H1 (cell line): ENCODE measurements around the gene MAN1C1. TPM values are rescaled to one million over a fixed set of nuclear protein-coding genes. Genes with fewer than 3 reads are reported as not detected.

Experiments used
- CTCF ChIA-PET: fragments of 300-600 bp; sonication (Branson Sonifier 250); formaldehyde crosslinking; loops from one replicate; lab custom pipeline; 2021; ENCODE audit not compliant: partially characterized antibody; lab: Charles Lee
- POLR2A ChIA-PET: fragments of 300-600 bp; sonication (Branson Sonifier 250); formaldehyde crosslinking; loops from one replicate; lab custom pipeline; 2021; ENCODE audit warnings: inconsistent platforms; ENCODE audit not compliant: partially characterized antibody; lab: Charles Lee
- DNase-seq, 2 experiments: peaks; one replicate each; pipeline versions ENCODE4 v3.0.0 to v3.0.0-alpha.2; 2010 to 2022; ENCODE audit warnings: low spot score in 2 of 2, low read depth in 1 of 2, mixed read lengths in 1 of 2
- FAIRE-seq: peaks from 2 replicates; lab custom pipeline; 2011; peaks lifted over from hg19 to GRCh38; lab: Jason Lieb, UNC
- H2AFZ ChIP-seq: 2 replicates; pipeline ENCODE4 v1.8.1; 2012; ENCODE audit warnings: low read length, inconsistent platforms
- H2AK5ac ChIP-seq: 2 replicates; pipeline ENCODE4 v1.6.1; 2013; ENCODE audit warnings: low read depth, low read length
- H2BK120ac ChIP-seq: replicated peaks from 2 replicates; pipeline ENCODE3; 2013; ENCODE audit warnings: low read depth, low read length, inconsistent platforms
- H2BK12ac ChIP-seq: 2 replicates; pipeline ENCODE4 v1.6.1; 2013; ENCODE audit warnings: low read depth, low read length
- H2BK15ac ChIP-seq: 2 replicates; pipeline ENCODE4 v1.6.1; 2013; ENCODE audit warnings: low read length
- H2BK20ac ChIP-seq: 2 replicates; pipeline ENCODE4 v1.6.1; 2013; ENCODE audit warnings: low read length
- H2BK5ac ChIP-seq: 2 replicates; pipeline ENCODE4 v1.6.1; 2013; ENCODE audit warnings: low read depth, low read length
- H3K14ac ChIP-seq: 2 replicates; pipeline ENCODE4 v1.6.1; 2013; ENCODE audit warnings: inconsistent platforms; ENCODE audit not compliant: insufficient read length
- H3K18ac ChIP-seq: 2 replicates; pipeline ENCODE4 v1.6.1; 2013; ENCODE audit warnings: low read length; ENCODE audit errors: extremely low read depth
- H3K23ac ChIP-seq: 2 replicates; pipeline ENCODE4 v1.6.1; 2013; ENCODE audit warnings: inconsistent platforms; ENCODE audit not compliant: insufficient read length
- H3K23me2 ChIP-seq: 2 replicates; pipeline ENCODE4 v1.6.1; 2013; ENCODE audit warnings: low read depth, low read length
- H3K27ac ChIP-seq: 2 replicates; pipeline ENCODE4 v1.6.1; 2011; ENCODE audit warnings: low read depth, low read length, inconsistent platforms
- H3K27me3 ChIP-seq, 4 experiments: replicated peaks in 1 of 4; 1 replicate in 1 of 4; 2 replicates in 3 of 4; pipeline versions ENCODE4 v1.6.1 to v1.8.1; 2011 to 2013; ENCODE audit warnings: low read length in 3 of 4, mild to moderate bottlenecking in 3 of 4, inconsistent platforms in 2 of 4, mixed read lengths in 2 of 4, moderate library complexity in 1 of 4; ENCODE audit not compliant: control insufficient read depth in 3 of 4, insufficient read depth in 3 of 4; ENCODE audit errors: extremely low read depth in 1 of 4
- H3K36me3 ChIP-seq, 4 experiments: 2 replicates each; pipeline versions ENCODE4 v1.6.1 to v1.8.1; 2011 to 2013; ENCODE audit warnings: mild to moderate bottlenecking in 4 of 4, low read length in 3 of 4, moderate library complexity in 2 of 4, control low read depth in 1 of 4, inconsistent platforms in 1 of 4; ENCODE audit not compliant: insufficient read depth in 4 of 4, control insufficient read depth in 2 of 4
- H3K4ac ChIP-seq: replicated peaks from 2 replicates; pipeline ENCODE3; 2013; ENCODE audit warnings: low read length, low read depth, mixed read lengths, inconsistent platforms; ENCODE audit not compliant: insufficient read length
- H3K4me1 ChIP-seq, 4 experiments: replicated peaks in 1 of 4; 1 replicate in 1 of 4; 2 replicates in 3 of 4; pipeline versions ENCODE4 v1.6.1 to v1.8.1; 2011 to 2013; ENCODE audit warnings: low read length in 3 of 4, inconsistent platforms in 2 of 4, mixed read lengths in 1 of 4; ENCODE audit not compliant: insufficient read depth in 4 of 4, control insufficient read depth in 3 of 4
- H3K4me2 ChIP-seq, 2 experiments: 2 replicates each; pipeline versions ENCODE4 v1.6.1 to v1.8.1; 2011 to 2013; ENCODE audit warnings: low read depth in 2 of 2, low read length in 2 of 2, control low read depth in 1 of 2, inconsistent platforms in 1 of 2, mild to moderate bottlenecking in 1 of 2; ENCODE audit not compliant: insufficient read depth in 1 of 2
- H3K4me3 ChIP-seq, 4 experiments: fragments of 200-600, 300-600 bp in 1 of 4; sonication (generic), shearing (Covaris generic), sonication (Bioruptor Twin) in 1 of 4; 2 replicates each; pipeline versions ENCODE4 v1.5.1 to v1.8.1; 2011 to 2016; ENCODE audit warnings: low read length in 4 of 4, low read depth in 3 of 4, control low read depth in 2 of 4, inconsistent platforms in 2 of 4, mild to moderate bottlenecking in 2 of 4, mixed read lengths in 1 of 4, moderate library complexity in 1 of 4; ENCODE audit not compliant: insufficient read depth in 2 of 4; ENCODE audit errors: extremely low read depth in 1 of 4
- H3K56ac ChIP-seq: replicated peaks from 2 replicates; pipeline ENCODE3; 2013; ENCODE audit warnings: low read depth, mild to moderate bottlenecking, mixed read lengths, low read length, inconsistent platforms; ENCODE audit not compliant: insufficient read length
- H3K79me1 ChIP-seq: 2 replicates; pipeline ENCODE4 v1.6.1; 2013; ENCODE audit warnings: low read depth, low read length, control low read depth
- H3K79me2 ChIP-seq, 2 experiments: 2 replicates each; pipeline versions ENCODE4 v1.6.1 to v1.8.1; 2012 to 2013; ENCODE audit warnings: low read length in 2 of 2, mild to moderate bottlenecking in 2 of 2, inconsistent platforms in 1 of 2; ENCODE audit not compliant: insufficient read depth in 2 of 2, control insufficient read depth in 1 of 2
- H3K9ac ChIP-seq, 4 experiments: replicated peaks in 1 of 4; 1 replicate in 1 of 4; 2 replicates in 3 of 4; pipeline versions ENCODE4 v1.6.1 to v1.8.1; 2011 to 2013; ENCODE audit warnings: low read depth in 3 of 4, low read length in 3 of 4, control low read depth in 2 of 4, mild to moderate bottlenecking in 2 of 4, moderate library complexity in 2 of 4, inconsistent platforms in 1 of 4; ENCODE audit errors: extremely low read depth in 1 of 4
- H3K9me3 ChIP-seq, 2 experiments: 2 replicates each; pipeline versions ENCODE4 v1.6.1 to v1.8.1; 2012 to 2013; ENCODE audit warnings: mild to moderate bottlenecking in 2 of 2, moderate library complexity in 2 of 2, control low read depth in 1 of 2, inconsistent platforms in 1 of 2, low read depth in 1 of 2, low read length in 1 of 2, mixed read lengths in 1 of 2; ENCODE audit not compliant: insufficient read depth in 2 of 2
- H4K20me1 ChIP-seq, 2 experiments: replicated peaks in 1 of 2; 2 replicates each; pipeline versions ENCODE3 to v1.8.1; 2011 to 2013; ENCODE audit warnings: inconsistent platforms in 2 of 2, low read length in 2 of 2, mild to moderate bottlenecking in 1 of 2; ENCODE audit not compliant: insufficient read depth in 2 of 2, control insufficient read depth in 1 of 2
- H4K5ac ChIP-seq: 2 replicates; pipeline ENCODE4 v1.6.1; 2013; ENCODE audit warnings: low read length, low read depth, mixed read lengths, inconsistent platforms; ENCODE audit not compliant: insufficient read length
- H4K8ac ChIP-seq: 2 replicates; pipeline ENCODE4 v1.8.0; 2013; ENCODE audit warnings: mild to moderate bottlenecking, moderate library complexity, low read length, inconsistent platforms; ENCODE audit not compliant: insufficient read depth; ENCODE audit errors: extremely low read depth
- H4K91ac ChIP-seq: replicated peaks from 2 replicates; pipeline ENCODE3; 2013; ENCODE audit warnings: low read length, mixed read lengths, inconsistent platforms; ENCODE audit not compliant: insufficient read length
- CHD2 ChIP-seq: IDR thresholded peaks from 2 replicates; pipeline ENCODE4 v1.6.1; 2012; ENCODE audit warnings: low read length, improper control_type of control experiment
- CTBP2 ChIP-seq: IDR thresholded peaks from 2 replicates; pipeline ENCODE4 v1.7.0; 2011; ENCODE audit warnings: borderline replicate concordance, mild to moderate bottlenecking, moderate library complexity, mixed read lengths, low read length; ENCODE audit not compliant: insufficient read depth, insufficient read length
- EGR1 ChIP-seq: IDR thresholded peaks from 2 replicates; pipeline ENCODE4 v1.6.1; 2011; ENCODE audit warnings: low read depth, low read length, borderline replicate concordance
- EP300 ChIP-seq, 2 experiments: IDR thresholded peaks; 1 replicate in 1 of 2; 2 replicates in 1 of 2; pipeline ENCODE4 v1.6.1; 2011 to 2012; ENCODE audit warnings: low read depth in 2 of 2, low read length in 2 of 2, mild to moderate bottlenecking in 2 of 2, borderline replicate concordance in 1 of 2, inconsistent platforms in 1 of 2, moderate library complexity in 1 of 2
- NANOG ChIP-seq: IDR thresholded peaks from 2 replicates; pipeline ENCODE4 v1.6.1; 2011; ENCODE audit warnings: low read length, low read depth, mild to moderate bottlenecking, inconsistent platforms; ENCODE audit not compliant: insufficient read depth, poor library complexity, severe bottlenecking
- PHF8 ChIP-seq: fragments of 200-600 bp; sonication (generic); conservative IDR thresholded peaks from 2 replicates; pipeline ENCODE4 v1.7.1; 2012; ENCODE audit warnings: low read depth, mild to moderate bottlenecking, inconsistent platforms, low read length, moderate library complexity
- POU5F1 ChIP-seq: IDR thresholded peaks from 2 replicates; pipeline ENCODE4 v1.6.1; 2011; ENCODE audit warnings: low read depth, mild to moderate bottlenecking, low read length, moderate library complexity
- RAD21 ChIP-seq, 2 experiments: IDR thresholded peaks in 1 of 2; conservative IDR thresholded peaks in 1 of 2; 2 replicates each; pipeline ENCODE4 v1.6.1; 2011; ENCODE audit warnings: low read depth in 2 of 2, low read length in 2 of 2, improper control_type of control experiment in 1 of 2, inconsistent platforms in 1 of 2, mild to moderate bottlenecking in 1 of 2, moderate library complexity in 1 of 2
- SIN3A ChIP-seq, 2 experiments: IDR thresholded peaks in 1 of 2; conservative IDR thresholded peaks in 1 of 2; 2 replicates each; pipeline ENCODE4 v1.6.1; 2011 to 2012; ENCODE audit warnings: low read length in 2 of 2, improper control_type of control experiment in 1 of 2, low read depth in 1 of 2, mild to moderate bottlenecking in 1 of 2
- SP1 ChIP-seq: IDR thresholded peaks from 2 replicates; pipeline ENCODE4 v1.6.1; 2011; ENCODE audit warnings: low read depth, low read length
- SRF ChIP-seq: IDR thresholded peaks from 2 replicates; pipeline ENCODE4 v1.6.1; 2011; ENCODE audit warnings: mild to moderate bottlenecking, low read depth, low read length, moderate library complexity
- TAF7 ChIP-seq: optimal IDR thresholded peaks from 2 replicates; pipeline ENCODE3; 2011; ENCODE audit warnings: low read depth, mild to moderate bottlenecking, inconsistent platforms, low read length, moderate library complexity, borderline replicate concordance
- ZNF274 ChIP-seq: IDR thresholded peaks from 2 replicates; pipeline ENCODE4 v1.7.0; 2012; ENCODE audit warnings: low read length, borderline replicate concordance; ENCODE audit errors: extremely low read depth
- WGBS, 2 experiments: shearing (Covaris generic) in 1 of 2; methylation state at CpG; one replicate each; pipeline versions ENCODE4 v1.1.6 to v1.1.7; 2013 to 2015; ENCODE audit warnings: low lambda C conversion rate in 2 of 2, mixed read lengths in 2 of 2, inconsistent platforms in 1 of 2, low coverage in 1 of 2, missing lambda C conversion rate in 1 of 2; ENCODE audit not compliant: insufficient replicate concordance in 2 of 2, insufficient coverage in 1 of 2, insufficient read length in 1 of 2; ENCODE audit errors: extremely low coverage in 1 of 2, missing lambda C conversion rate in 1 of 2; 5-methylcytosine and 5-hydroxymethylcytosine counted together
- polyA plus RNA-seq, 7 experiments: library from polyadenylated mRNA; depleted of rRNA in 3 of 7; stranded (reverse) in 5 of 7; unstranded in 2 of 7; fragments of >200 nt in 5 of 7; fragments of 200-250 nt in 2 of 7; gene quantifications; 1 replicate in 5 of 7; 2 replicates in 1 of 7; 4 replicates in 1 of 7; pipeline versions ENCODE4 v1.2.1 to v1.2.3, GENCODE V29; 2011 to 2013; ENCODE audit warnings: missing spikeins in 2 of 7, mixed read lengths in 2 of 7
- total RNA-seq: library from RNA; stranded (reverse); fragmentation: NEBNext Ultra II Directional; extraction: Animal tissue kit (Norgen Biotek cat#: 25700); gene quantifications from 2 replicates; pipeline ENCODE4 v1.2.1, GENCODE V29; 2021

MAN1C1 gene
- total and polyA plus RNA-seq, 2 of the 8 experiments (the other 6 are each of a cell fraction or from before 2014, with no cell fraction given), result 7.8 to 15.2 TPM

DNA sequence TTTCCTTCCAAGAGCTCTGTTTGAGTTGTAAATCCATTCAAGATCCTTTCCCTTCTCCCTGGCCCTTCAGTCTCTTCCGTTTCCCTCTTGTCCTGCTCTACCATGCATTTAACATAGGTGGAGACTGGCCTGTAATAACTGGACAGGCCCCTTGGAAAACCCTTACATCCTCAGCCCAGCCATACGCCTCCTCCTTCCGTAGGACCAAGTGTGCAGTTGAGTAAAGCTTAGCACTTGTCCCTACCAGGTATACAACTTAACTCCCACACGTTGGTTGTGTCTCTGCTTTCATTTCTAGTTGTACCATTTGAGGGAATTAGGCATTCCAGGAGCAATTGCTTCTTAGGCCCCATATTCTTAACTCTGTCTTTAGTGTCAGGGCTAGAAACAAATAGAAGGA lies 6.4 kb downstream of the MAN1C1 start:
- Histone ChIP-seq H3K14ac (no peak overlapping the region), H3K79me2 (no peaks in the 10 kb centered on the region), H3K4me1 (peaks cover 0 to 17% (median 4%) of the 10 kb centered on the region in 4 experiments; a peak in 6 of 7 replicates), H3K4me2 (no peak overlapping the region), H2BK120ac (no peak overlapping the region), H3K79me1 (peaks cover 2% of the 10 kb centered on the region; the same call in 1 of the 2 replicates), H2BK12ac (no peak overlapping the region), H4K5ac (no peak overlapping the region), H2AFZ (no peak overlapping the region), H3K18ac (no peak overlapping the region), H3K9ac (no peak overlapping the region), H2BK5ac (no peak overlapping the region), H3K27ac (no peak overlapping the region), H3K27me3 (peaks cover 4 to 11% (median 10%) of the 10 kb centered on the region in 4 experiments), H4K20me1 (peaks cover 0 to 2% of the 10 kb centered on the region in 2 experiments), H3K23me2 (peaks cover 3% of the 10 kb centered on the region; the same call in 1 of the 2 replicates), H4K8ac (no peak overlapping the region), H2BK20ac (no peak overlapping the region), H3K9me3 (no peaks in the 10 kb centered on the region), H4K91ac (no peak overlapping the region), H3K23ac (no peak overlapping the region), H3K4me3 (no peak overlapping the region), H3K4ac (no peak overlapping the region), H2AK5ac (no peak overlapping the region), H2BK15ac (no peak overlapping the region), H3K36me3 (no peaks in the 10 kb centered on the region), H3K56ac (no peak overlapping the region)
- CTCF ChIA-PET, result interaction anchor here (0.8 to 7.1 kb wide), 11 partner anchors 14 to 186 kb away, joined by 3 to 53 read pairs (median 5); no protein-coding TSS in a partner anchor
- WGBS, 2 experiments, result 85% methylated on average over 4 of the region's 4 CpGs; no CpG with 5 or more reads in 1 of the 2 experiments
- no peak for DNase-seq
- FAIRE-seq, result no peak
- POLR2A ChIA-PET, result no interaction called here
- no peak for TF ChIP-seq SP1
- no peak for TF ChIP-seq EGR1
- no peak for TF ChIP-seq CTBP2
- no peak for TF ChIP-seq SIN3A (conservative IDR thresholded peaks at IDR 0.05 in 1 of 2, IDR thresholded peaks at IDR 0.05 in 1 of 2; ENCODE audit: low read depth in 1 of 2, low read length in 2 of 2)
- no peak for TF ChIP-seq RAD21 (IDR thresholded peaks at IDR 0.05 in 1 of 2, conservative IDR thresholded peaks at IDR 0.05 in 1 of 2; ENCODE audit: low read depth in 2 of 2, low read length in 2 of 2)
- TF ChIP-seq TAF7, result no peak
- TF ChIP-seq POU5F1, result no peak
- no peak for TF ChIP-seq ZNF274
- TF ChIP-seq SRF, result no peak
- TF ChIP-seq PHF8, result no peak
- TF ChIP-seq CHD2, result no peak
- no peak for TF ChIP-seq NANOG
- no peak for TF ChIP-seq EP300 (IDR thresholded peaks at IDR 0.05; ENCODE audit: borderline replicate concordance in 1 of 2, low read depth in 2 of 2, low read length in 2 of 2)
